ENCODE measurements around the gene IRF5.

Gene IRF5

GRCh38 chr7:128919881-128920799, 17.6 kb upstream of the IRF5 start:
- Histone ChIP-seq H3K4me2 (no peak overlapping the region), H3K36me3 (ENCODE audit: insufficient read depth) (no peaks in the 10 kb centered on the region), H3K27me3 (ENCODE audit: insufficient read depth, low read depth) (no peaks in the 10 kb centered on the region; the same call in 1 of the 2 replicates), H3K9ac (no peak overlapping the region), H3K79me2 (ENCODE audit: insufficient read depth, low read depth) (no peaks in the 10 kb centered on the region), H4K20me1 (ENCODE audit: insufficient read depth) (no peaks in the 10 kb centered on the region), H3K27ac (no peak overlapping the region), H3K4me1 (ENCODE audit: low read depth, poor library complexity, severe bottlenecking) (peaks cover 9% of the 10 kb centered on the region), H3K4me3 (IDR thresholded peaks at IDR 0.05; ENCODE audit: insufficient read depth, low read depth, low read length) (no peak overlapping the region), H2AFZ (ENCODE audit: low read depth) (no peak overlapping the region)
- TF ChIP-seq CTCF (conservative IDR thresholded peaks at IDR 0.05; ENCODE audit: low read depth, low read length): no peak

GRCh38 chr7:128920913-128921582, 16.7 kb upstream of the IRF5 start:
- TF ChIP-seq CTCF (conservative IDR thresholded peaks at IDR 0.05; ENCODE audit: low read depth, low read length): no peak
- H3K4me1 ChIP-seq (ENCODE audit: low read depth, poor library complexity, severe bottlenecking): peaks cover 9% of the 10 kb centered on the region
- no peak overlapping the region for H3K4me2 ChIP-seq
- no peak overlapping the region for H3K27ac ChIP-seq
- H3K4me3 ChIP-seq (IDR thresholded peaks at IDR 0.05; ENCODE audit: insufficient read depth, low read depth, low read length): no peak overlapping the region
- no peak overlapping the region for H3K9ac ChIP-seq
- H4K20me1 ChIP-seq (ENCODE audit: insufficient read depth): no peaks in the 10 kb centered on the region
- H3K36me3 ChIP-seq (ENCODE audit: insufficient read depth): no peaks in the 10 kb centered on the region
- no peaks in the 10 kb centered on the region for H3K79me2 ChIP-seq (ENCODE audit: insufficient read depth, low read depth)
- no peak overlapping the region for H2AFZ ChIP-seq (ENCODE audit: low read depth)
- H3K27me3 ChIP-seq (ENCODE audit: insufficient read depth, low read depth): no peaks in the 10 kb centered on the region; the same call in 1 of the 2 replicates

GRCh38 chr7:128921866-128922440, 15.8 kb upstream of the IRF5 start:
- H3K4me2 ChIP-seq: no peak overlapping the region
- H3K9ac ChIP-seq: no peak overlapping the region
- H3K4me1 ChIP-seq (ENCODE audit: low read depth, poor library complexity, severe bottlenecking): peaks cover 9% of the 10 kb centered on the region
- no peak for TF ChIP-seq CTCF (conservative IDR thresholded peaks at IDR 0.05; ENCODE audit: low read depth, low read length)
- no peak overlapping the region for H3K27ac ChIP-seq
- no peaks in the 10 kb centered on the region; the same call in 1 of the 2 replicates for H3K27me3 ChIP-seq (ENCODE audit: insufficient read depth, low read depth)
- no peak overlapping the region for H2AFZ ChIP-seq (ENCODE audit: low read depth)
- no peaks in the 10 kb centered on the region for H3K79me2 ChIP-seq (ENCODE audit: insufficient read depth, low read depth)
- no peak overlapping the region for H3K4me3 ChIP-seq (IDR thresholded peaks at IDR 0.05; ENCODE audit: insufficient read depth, low read depth, low read length)
- H3K36me3 ChIP-seq (ENCODE audit: insufficient read depth): no peaks in the 10 kb centered on the region
- H4K20me1 ChIP-seq (ENCODE audit: insufficient read depth): no peaks in the 10 kb centered on the region

GRCh38 chr7:128922496-128923410, 15.0 kb upstream of the IRF5 start:
- Histone ChIP-seq H3K79me2 (ENCODE audit: insufficient read depth, low read depth) (no peaks in the 10 kb centered on the region), H3K4me2 (no peak overlapping the region), H3K4me3 (IDR thresholded peaks at IDR 0.05; ENCODE audit: insufficient read depth, low read depth, low read length) (no peak overlapping the region), H3K27ac (no peak overlapping the region), H3K4me1 (ENCODE audit: low read depth, poor library complexity, severe bottlenecking) (peaks cover 9% of the 10 kb centered on the region), H3K9ac (no peak overlapping the region), H4K20me1 (ENCODE audit: insufficient read depth) (no peaks in the 10 kb centered on the region), H2AFZ (ENCODE audit: low read depth) (no peak overlapping the region), H3K27me3 (ENCODE audit: insufficient read depth, low read depth) (no peaks in the 10 kb centered on the region; the same call in 1 of the 2 replicates), H3K36me3 (ENCODE audit: insufficient read depth) (no peaks in the 10 kb centered on the region)
- TF ChIP-seq CTCF (conservative IDR thresholded peaks at IDR 0.05; ENCODE audit: low read depth, low read length): no peak

Measured in KMS-11 (cell line).